NOMO-1 treated with DMSO at 0.1 percent for 48 hours (cell line): ENCODE data around the gene N4BP2.
"Not testable (repeated sequence)": the region's sequence is repeated elsewhere in the genome, so short reads cannot be mapped to it uniquely, and the experiment has no call there.

Source experiments
- DNase-seq: peaks from one replicate; lab custom pipeline; 2025; ENCODE audit not compliant: unreplicated experiment; lab: John Stamatoyannopoulos, UW

N4BP2 gene

DNA sequence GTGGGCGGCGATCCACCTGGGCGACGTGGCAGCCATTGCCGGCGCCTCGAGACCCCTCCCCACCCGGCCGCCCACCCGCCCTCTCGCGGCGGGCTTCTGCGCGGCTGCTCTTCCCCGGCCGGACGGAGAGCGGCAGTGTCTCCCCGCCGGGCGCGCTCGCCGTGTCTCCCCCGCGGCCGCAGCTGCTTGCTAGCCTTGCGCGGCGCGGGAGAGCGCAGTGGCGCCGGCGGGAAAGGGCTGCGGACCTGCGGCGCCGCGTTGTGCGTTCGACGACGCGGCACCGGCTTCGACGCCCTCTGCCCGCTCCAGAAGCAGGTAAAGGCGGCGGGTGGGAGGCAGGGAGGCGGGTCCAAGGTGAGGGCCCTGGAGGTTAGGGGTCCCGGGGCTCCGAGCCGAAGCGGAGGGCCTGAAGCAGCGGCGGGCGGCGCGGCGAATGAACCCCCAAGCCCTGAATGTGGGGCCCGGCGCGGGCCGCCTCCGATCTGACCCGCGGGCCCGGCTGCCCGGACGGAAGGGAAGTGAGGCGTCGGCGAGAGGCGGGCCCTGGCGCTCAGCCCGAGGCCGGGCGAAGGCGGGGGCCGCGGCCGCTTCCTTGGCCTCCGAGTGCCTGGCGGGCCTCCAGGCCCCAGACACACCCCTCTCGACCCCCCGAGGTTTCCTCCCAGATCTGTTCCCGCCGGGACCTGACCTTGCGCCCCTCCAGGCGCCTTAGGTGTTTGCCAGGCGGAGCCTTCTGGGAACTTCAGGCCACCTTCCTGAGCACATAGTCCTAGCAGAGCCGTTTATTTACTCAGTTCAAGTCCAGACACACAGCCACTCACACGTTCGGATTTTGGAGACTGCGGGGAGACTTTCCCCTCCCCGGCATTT is at the start of gene N4BP2:
Gene N4BP2 (plus strand): TSS at position 135 of the 870 bp plus-strand sequence. CDS start 40,491 bp downstream, outside the sequence.
- peak; percentile 65 for DNase-seq

DNA sequence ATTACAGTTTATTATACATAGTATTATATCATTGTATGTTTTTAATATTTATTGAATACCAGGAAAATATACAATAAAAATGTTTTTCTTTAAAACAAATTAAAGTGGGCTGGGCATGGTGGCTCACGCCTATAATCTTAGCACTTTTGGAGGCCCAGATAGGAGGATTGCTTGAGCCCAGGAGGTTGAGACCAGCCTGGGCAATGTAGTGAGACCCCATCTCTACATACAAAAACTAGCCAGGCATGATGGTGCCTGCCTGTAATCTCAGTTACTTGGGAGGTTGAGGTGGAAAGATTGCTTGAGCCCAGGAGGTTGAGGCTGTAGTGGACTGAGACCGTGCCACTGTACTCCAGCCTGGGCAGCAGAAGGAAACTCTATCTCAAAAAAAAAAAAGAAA is 40.6 kb upstream of the N4BP2 start:
- no peak for DNase-seq

GRCh38 chr4:40020221-40020620 is 36.4 kb upstream of the N4BP2 start:
- DNase-seq = no peak

- DNase-seq = not testable (repeated sequence)
Measured at GRCh38 chr4:40021116-40021515, 35.5 kb upstream of the N4BP2 start.

DNA sequence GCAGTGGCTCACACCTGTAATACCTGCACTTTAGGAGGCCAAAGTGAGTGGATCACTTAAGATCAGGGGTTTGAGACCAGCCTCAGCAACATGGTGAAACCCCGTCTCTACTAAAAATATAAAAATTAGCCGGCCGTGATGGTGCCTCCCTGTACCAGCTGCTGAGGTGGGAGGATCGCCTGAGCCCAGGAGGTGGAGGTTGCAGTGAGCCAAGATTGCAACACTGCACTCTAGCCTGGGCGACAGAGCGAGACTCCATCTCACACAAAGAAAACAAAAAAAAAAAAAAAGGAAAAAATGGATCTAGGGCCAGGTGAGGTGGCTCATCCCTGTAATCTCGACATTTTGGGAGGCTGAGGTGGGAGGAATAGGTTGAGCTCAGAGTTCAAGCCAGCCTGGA is 32.6 kb upstream of the N4BP2 start:
- DNase-seq = not testable (repeated sequence)

DNA sequence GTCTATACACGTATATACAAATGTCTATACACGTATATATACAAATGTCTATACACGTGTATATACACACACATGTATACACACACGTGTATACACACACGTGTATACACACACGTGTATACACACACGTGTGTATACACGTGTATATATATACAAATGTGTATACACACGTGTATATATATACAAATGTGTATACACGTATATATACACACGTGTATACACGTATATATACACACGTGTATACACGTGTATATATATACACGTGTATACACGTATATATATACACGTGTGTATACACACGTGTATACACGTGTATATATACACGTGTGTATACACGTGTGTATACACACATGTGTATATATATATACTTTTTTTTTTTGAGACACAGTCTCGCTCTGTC is 23.9 kb upstream of the N4BP2 start:
- DNase-seq = no peak

DNA sequence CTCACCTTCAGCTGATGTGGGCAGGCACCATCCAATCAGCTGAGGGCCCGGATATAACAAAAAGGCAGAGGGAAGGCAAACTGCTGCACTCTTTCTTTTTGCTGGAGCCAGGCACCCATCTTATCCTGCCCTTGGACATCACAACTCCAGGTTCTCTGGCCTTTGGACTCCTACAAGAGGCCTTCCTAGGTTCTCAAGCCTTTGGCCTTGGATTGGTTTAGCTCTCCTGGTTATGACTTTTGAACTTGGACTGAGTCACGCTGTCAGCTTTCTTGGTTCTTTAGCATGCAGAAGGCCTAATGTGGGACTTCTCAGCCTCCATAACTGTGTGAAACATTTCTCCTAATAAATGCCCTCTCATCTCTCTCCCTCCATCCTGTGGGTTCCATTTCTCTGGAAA is 23.0 kb upstream of the N4BP2 start:
- DNase-seq = no peak

DNA sequence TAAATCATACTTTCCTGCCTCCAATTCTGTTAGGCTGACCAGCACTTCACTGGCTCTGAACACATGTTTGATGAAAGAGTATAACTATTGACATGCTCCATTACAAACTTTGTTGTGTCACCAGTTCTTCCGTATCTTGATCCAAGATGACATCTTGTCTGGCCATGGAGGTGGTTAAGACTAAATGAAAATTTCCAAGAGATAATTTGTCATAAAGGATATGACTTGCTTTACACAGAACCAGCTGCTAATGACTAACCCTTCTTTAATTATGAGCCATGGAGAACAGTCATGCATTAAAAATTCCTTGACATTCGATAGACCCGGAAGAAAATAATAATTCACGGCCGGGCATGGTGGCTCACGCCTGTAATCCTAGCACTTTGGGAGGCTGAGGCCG is 17.7 kb upstream of the N4BP2 start:
- no peak for DNase-seq

DNA sequence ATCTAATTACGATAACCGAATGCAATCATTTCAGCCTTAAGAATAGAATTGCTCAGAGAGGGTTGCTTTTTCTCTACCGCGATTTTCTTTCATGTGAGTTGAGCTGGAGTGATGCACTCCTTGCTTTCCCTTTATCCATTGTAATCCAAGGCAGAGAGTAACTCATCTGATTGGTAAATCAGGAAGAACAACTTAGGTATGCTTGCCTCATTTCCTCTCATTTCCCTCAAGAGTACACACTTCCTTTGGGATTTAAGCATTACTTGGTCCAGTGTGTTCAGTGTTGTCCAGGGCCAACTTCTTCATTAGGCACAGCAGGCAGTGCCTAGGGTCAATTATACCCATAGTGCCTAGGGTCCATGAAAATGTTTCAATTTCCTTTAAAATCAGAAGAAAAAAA is 15.7 kb upstream of the N4BP2 start:
- DNase-seq = no peak

DNA sequence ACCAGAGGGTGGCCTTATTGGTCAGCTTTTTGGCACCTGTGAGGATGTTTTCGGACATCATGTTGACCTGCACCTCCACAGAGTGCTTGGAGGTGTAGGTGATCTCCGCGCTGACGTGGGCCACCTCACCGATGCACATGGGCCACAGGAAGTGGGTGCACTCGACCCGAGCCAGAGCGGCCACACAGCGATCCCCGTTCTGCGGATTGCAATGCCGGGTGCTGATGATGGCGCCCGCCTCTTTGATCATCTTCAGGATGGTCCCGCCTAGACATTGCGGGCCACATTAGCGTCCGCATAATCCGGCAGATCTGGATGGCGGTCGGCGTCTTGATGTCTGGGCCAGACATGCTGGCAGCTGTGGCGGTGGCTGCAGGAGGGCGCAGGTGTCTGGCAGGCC is 12.9 kb upstream of the N4BP2 start:
- DNase-seq = no peak

DNA sequence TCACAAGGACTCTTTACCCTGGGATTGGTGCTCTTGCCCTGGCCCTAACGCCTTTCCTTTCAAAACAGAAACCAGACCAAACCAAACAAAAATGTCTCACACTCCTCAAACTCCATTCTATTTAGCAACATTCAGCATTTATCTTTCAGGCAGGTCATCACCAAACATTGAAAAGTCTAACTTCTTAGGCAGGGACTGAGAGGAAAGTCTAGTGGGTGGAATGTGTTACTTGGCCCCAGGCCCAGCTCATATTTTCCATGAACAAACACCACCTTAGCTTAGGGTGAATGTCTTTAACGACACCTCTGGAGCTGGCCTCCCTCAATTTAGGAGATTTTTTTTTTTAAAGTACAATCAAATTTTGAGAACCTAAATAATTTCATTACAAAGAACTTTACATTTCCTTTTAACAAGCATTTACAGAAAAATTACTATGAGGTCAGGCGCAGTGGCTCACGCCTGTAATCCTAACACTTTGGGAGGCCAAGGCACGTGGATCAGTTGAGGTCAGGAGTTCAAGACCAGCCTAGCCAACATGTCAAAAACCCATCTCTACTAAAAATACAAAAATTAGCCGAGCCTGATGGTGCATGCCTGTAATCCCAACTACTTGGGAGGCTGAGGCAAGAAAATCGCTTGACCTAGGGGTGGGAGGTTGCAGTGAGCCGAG is 10.2 kb upstream of the N4BP2 start:
- no peak for DNase-seq

GRCh38 chr4:40053161-40053560 is 3.5 kb upstream of the N4BP2 start:
- no peak for DNase-seq

GRCh38 chr4:40055511-40055862 is 1.2 kb upstream of the N4BP2 start:
- peak; percentile 79 for DNase-seq

DNA sequence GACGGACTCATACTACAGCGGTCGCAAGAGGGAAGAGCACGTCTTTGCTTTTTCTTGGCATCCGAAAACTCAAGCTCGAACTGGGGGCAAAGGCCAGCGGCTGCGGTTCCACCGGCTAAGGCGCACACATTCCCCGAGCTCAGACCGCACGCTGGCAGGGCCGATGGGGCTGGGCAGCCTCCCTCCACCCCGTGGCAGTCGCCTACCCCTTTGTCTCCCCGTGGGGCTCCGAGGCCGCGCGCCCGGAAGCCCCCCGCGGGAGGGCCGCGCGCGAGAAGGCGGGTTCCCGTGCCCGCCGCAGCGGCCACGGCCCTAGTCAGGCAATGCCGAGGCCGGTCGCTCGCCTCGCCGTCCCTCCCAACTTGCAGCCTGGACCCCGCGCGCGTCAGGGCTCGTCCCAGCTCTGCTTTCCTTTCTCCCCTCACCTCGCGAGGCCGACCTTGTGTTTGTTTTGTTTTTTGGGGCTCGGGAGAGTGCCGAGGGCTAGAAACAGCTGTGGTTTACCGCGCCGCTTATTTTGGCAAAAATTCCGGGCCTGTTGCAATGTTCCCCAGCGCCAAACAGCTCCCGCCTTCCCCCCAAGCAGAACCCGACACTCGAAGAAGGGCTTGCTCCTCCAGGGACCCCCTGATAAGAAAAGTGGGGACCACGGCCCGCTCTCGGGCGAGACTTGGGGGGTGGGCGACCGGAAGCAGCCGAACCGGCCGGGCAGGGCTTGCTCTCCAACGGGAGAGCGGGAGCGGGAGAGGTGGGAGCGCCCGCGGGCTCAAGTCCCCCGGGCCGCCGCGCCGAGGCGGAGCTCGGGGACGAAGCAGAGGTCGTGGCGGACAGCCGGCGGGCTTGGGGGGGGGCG is 561 bp upstream of the N4BP2 start:
- DNase-seq = peak; percentile 79

- peak; percentile 92 for DNase-seq
Measured at GRCh38 chr4:40057586-40058091, 989 bp downstream of the N4BP2 start.

- no peak for DNase-seq
Measured at GRCh38 chr4:40058121-40058520, 1.5 kb downstream of the N4BP2 start.

DNA sequence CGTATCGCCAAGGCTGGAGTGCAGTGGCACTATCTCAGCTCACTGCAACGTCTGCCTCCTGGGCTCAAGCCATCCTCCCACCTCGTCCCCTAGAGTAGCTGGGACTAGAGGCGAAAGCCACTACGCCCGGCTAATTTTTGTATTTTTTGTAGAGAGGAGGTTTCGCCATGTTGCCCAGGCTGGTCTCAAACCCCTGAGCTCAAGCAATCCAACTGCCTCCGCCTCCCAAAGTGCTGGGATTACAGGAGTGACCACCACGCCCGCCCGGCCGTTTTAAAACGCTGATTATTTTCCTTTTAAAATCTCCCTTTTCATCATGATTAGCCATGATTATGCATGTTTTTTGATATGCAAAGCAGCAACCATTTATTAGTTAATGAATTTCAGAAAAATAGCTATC is 2.2 kb downstream of the N4BP2 start:
- DNase-seq = no peak

DNA sequence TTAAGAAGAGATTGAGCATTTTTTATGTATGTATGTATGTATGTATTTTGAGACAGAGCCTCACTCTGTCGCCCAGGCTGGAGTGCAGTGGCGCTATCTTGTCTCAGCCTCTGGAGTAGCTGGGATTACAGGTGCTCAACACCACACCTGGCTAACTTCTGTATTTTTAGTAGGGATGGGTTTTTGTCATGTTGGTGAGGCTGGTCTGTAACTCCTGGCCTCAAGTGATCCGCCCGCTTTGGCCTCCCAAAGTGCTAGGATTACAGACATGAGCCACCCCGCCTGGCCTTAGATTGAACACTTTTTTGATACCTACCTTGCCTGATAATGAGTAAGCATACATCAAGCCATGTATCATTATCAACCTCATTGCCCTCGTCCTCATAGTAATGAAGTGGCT is 2.7 kb downstream of the N4BP2 start:
- no peak for DNase-seq

DNA sequence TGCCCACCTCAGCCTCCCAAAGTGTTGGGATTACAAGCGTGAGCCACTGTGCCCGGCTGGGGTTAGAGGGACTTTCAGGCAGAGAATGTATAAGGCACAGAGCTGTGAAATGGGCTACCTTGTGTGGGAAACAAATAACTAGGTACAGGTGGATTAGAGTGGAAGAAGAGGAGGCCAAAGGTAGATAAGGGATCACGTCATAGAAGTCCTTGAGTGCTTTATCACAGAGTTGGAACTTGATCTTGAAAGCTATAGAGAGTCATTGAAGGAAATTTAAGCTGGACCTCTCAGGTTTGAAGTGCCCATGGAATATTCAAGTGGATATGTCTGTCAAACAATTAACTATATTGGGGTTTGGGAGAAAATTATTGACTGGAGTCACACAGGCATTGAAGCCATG is 8.4 kb downstream of the N4BP2 start:
- DNase-seq = no peak

GRCh38 chr4:40066651-40067050 is 10.0 kb downstream of the N4BP2 start:
- no peak for DNase-seq

DNA sequence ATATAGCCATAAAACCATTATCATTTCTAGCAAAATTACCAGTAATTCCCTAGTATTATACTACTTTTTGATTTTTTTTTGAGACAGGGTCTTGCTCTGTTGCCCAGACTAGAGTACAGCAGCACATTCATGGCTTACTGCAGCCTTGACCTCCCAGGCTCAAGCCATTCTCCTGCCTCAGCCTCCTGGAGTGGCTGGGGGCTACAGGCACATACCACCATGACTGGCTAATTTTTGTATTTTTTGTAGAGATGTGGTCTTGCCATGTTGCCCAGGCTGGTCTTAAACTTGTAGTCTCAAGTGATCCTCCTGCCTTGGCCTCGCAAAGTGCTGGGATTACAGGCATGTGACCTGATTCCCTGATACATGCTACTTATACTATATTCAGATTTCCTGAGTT is 13.7 kb downstream of the N4BP2 start:
- DNase-seq = no peak
